ENCODE results near the gene LRRC9.

- TF ChIP-seq CTCF (IDR thresholded peaks at IDR 0.05) (no peak), EZH2 (IDR thresholded peaks at IDR 0.05; ENCODE audit: borderline replicate concordance, insufficient read depth, low read depth, low read length, poor library complexity, severe bottlenecking) (no peak)
These were observed 101.7 kb downstream of the LRRC9 start for GRCh38 chr14:60021619-60022018.

Data from B cell (primary cell).